CD8-positive, alpha-beta memory T cell (primary cell): ENCODE results near the gene CTRB1. TPM values are rescaled to one million over a fixed set of nuclear protein-coding genes. Genes with fewer than 3 reads are reported as not detected.

Experiments used
- CTCF ChIA-PET: fragments of 350-600 bp; sonication (Branson Sonifier 250); formaldehyde crosslinking; loops from one replicate; lab custom pipeline; 2021; ENCODE audit warnings: antibody characterized with exemption; lab: Charles Lee
- POLR2A ChIA-PET: fragments of 350-600 bp; sonication (Branson Sonifier 250); formaldehyde crosslinking; loops from one replicate; lab custom pipeline; 2021; ENCODE audit warnings: antibody characterized with exemption; lab: Charles Lee
- DNase-seq, 5 donors: peaks; one replicate each; pipeline versions ENCODE4 v3.0.0 to v3.0.0-alpha.2; 2020 to 2022; ENCODE audit warnings: mixed read lengths in 1 of 5
- H3K27ac ChIP-seq: one replicate; pipeline ENCODE4 v1.7.0; 2013; ENCODE audit warnings: low read depth, mild to moderate bottlenecking, low read length, moderate library complexity
- H3K27me3 ChIP-seq: 2 replicates; pipeline ENCODE4 v1.7.0; 2013; ENCODE audit warnings: low read length, mild to moderate bottlenecking; ENCODE audit not compliant: insufficient read depth, poor library complexity, severe bottlenecking
- H3K36me3 ChIP-seq: 2 replicates; pipeline ENCODE4 v1.7.0; 2013; ENCODE audit warnings: mild to moderate bottlenecking, low read length, moderate library complexity; ENCODE audit not compliant: insufficient read depth
- H3K4me1 ChIP-seq: 2 replicates; pipeline ENCODE4 v1.7.0; 2013; ENCODE audit warnings: mild to moderate bottlenecking, low read length, moderate library complexity; ENCODE audit not compliant: insufficient read depth
- H3K4me3 ChIP-seq: 2 replicates; pipeline ENCODE4 v1.7.0; 2013; ENCODE audit warnings: mild to moderate bottlenecking, low read length
- H3K9me3 ChIP-seq: 2 replicates; pipeline ENCODE4 v1.7.0; 2013; ENCODE audit warnings: mild to moderate bottlenecking, low read length
- H3K27ac Mint-ChIP-seq, 8 donors: one replicate each; pipeline ENCODE4 v1.8.0; 2020 to 2021; ENCODE audit warnings: mixed read lengths in 8 of 8, mild to moderate bottlenecking in 6 of 8, inconsistent platforms in 3 of 8, moderate library complexity in 3 of 8
- H3K27me3 Mint-ChIP-seq, 2 donors: one replicate each; pipeline ENCODE4 v1.8.0; 2020 to 2021; ENCODE audit warnings: mixed read lengths in 2 of 2, mild to moderate bottlenecking in 1 of 2, moderate library complexity in 1 of 2
- H3K36me3 Mint-ChIP-seq, 3 donors: one replicate each; pipeline ENCODE4 v1.8.0; 2020 to 2021; ENCODE audit warnings: mixed read lengths in 3 of 3, inconsistent platforms in 1 of 3, mild to moderate bottlenecking in 1 of 3
- H3K4me1 Mint-ChIP-seq, 3 donors: one replicate each; pipeline ENCODE4 v1.8.0; 2020 to 2021; ENCODE audit warnings: mixed read lengths in 3 of 3, inconsistent platforms in 1 of 3, mild to moderate bottlenecking in 1 of 3
- H3K4me3 Mint-ChIP-seq, 7 donors: one replicate each; pipeline ENCODE4 v1.8.0; 2020 to 2021; ENCODE audit warnings: mixed read lengths in 7 of 7, mild to moderate bottlenecking in 6 of 7, moderate library complexity in 4 of 7, inconsistent platforms in 2 of 7
- H3K9me3 Mint-ChIP-seq, 5 donors: one replicate each; pipeline ENCODE4 v1.8.0; 2020 to 2022; ENCODE audit warnings: mixed read lengths in 5 of 5, mild to moderate bottlenecking in 3 of 5, moderate library complexity in 2 of 5, inconsistent platforms in 1 of 5
- polyA plus RNA-seq: library from polyadenylated mRNA; unstranded; fragments of 300-500 nt; fragmentation: Illumina TruSeq; gene quantifications from one replicate; pipeline ENCODE4 v1.2.3, GENCODE V29; 2021
- total RNA-seq, 2 experiments: library from RNA; stranded (reverse); gene quantifications; one replicate each; pipeline ENCODE4 v1.2.3, GENCODE V29; 2021

The CTRB1 gene
- total and polyA plus RNA-seq, 3 experiments from 2014 or later: not detected

GRCh38 chr16:75248142-75248535, 29.4 kb downstream of the CTRB1 start:
- DNase-seq: no peak
- Mint-ChIP-seq H3K9me3 (no peaks in the 10 kb centered on the region), H3K27me3 (peaks cover 21 to 28% of the 10 kb centered on the region in 2 donors), H3K36me3 (no peaks in the 10 kb centered on the region), H3K27ac (peak overlapping the region in 1 of 8 donors; percentile 57), H3K4me1 (peaks cover 0 to 23% (median 7%) of the 10 kb centered on the region in 3 donors), H3K4me3 (no peak overlapping the region)
- no peaks in the 10 kb centered on the region for H3K9me3 ChIP-seq
- POLR2A ChIA-PET: no interaction called here
- H3K27ac ChIP-seq: no peak overlapping the region
- H3K36me3 ChIP-seq: no peaks in the 10 kb centered on the region
- no peak overlapping the region for H3K4me3 ChIP-seq
- no peaks in the 10 kb centered on the region for H3K4me1 ChIP-seq
- CTCF ChIA-PET: interaction anchor here (0.8 to 1.1 kb wide), 2 partner anchors 11 to 49 kb away, joined by 3 read pairs; no protein-coding TSS in a partner anchor
- H3K27me3 ChIP-seq: peaks cover 20% of the 10 kb centered on the region

DNA sequence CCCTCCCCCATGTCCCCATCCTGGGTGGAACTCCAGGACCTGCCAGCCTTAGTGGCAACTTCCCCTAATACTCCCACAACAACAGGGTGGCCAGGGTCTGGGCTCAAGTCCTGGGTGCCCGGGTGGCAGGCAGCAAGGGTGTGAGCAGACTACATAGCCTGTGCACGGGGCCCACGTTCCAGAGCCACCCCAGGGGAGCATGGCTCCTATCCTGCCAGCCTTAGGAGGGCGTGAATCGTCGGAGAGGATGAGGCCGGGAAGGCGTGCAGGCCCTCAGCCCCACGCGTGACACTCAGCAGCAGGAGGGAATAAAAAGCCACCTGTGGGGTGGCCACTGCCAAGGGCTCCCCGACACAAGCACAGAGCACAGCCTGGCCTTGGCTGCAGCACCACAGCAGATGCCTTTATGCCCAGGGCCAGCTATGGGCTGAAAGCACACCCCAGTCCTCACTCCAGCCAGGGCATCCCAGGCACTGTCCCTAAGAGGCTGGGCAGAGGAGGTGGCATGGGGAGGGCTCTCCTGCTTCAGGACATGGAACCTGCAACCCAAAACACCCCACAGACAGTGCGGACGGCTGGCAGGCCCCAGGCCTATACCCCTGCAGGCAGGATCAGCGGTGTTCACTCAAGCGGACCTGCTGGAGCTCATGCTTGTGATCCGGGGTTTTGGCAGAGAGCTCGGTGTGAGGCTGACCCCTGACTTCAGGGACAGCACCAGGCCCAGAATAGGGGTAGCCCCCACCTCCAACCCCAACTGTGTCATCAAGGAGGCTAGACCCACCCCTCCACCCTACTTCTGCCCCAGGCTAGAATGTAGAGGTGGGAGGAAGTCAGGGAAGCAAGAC, 30.0 kb downstream of the CTRB1 start:
- POLR2A ChIA-PET: no interaction called here
- Histone ChIP-seq H3K9me3 (no peaks in the 10 kb centered on the region), H3K4me3 (no peak overlapping the region), H3K4me1 (no peaks in the 10 kb centered on the region), H3K36me3 (no peaks in the 10 kb centered on the region), H3K27ac (no peak overlapping the region), H3K27me3 (peaks cover 21% of the 10 kb centered on the region)
- H3K4me3 Mint-ChIP-seq: peak overlapping the region in 1 of 7 donors; percentile 34
- H3K36me3 Mint-ChIP-seq: no peaks in the 10 kb centered on the region
- peaks cover 23 to 34% of the 10 kb centered on the region in 2 donors for H3K27me3 Mint-ChIP-seq
- no peaks in the 10 kb centered on the region for H3K9me3 Mint-ChIP-seq
- DNase-seq: no peak
- H3K27ac Mint-ChIP-seq: no peak overlapping the region
- CTCF ChIA-PET: interaction anchor here (1.1 kb wide), 1 partner anchor 50 kb away, joined by 3 read pairs; no protein-coding TSS in a partner anchor
- H3K4me1 Mint-ChIP-seq: peaks cover 0 to 19% (median 7%) of the 10 kb centered on the region in 3 donors

DNA sequence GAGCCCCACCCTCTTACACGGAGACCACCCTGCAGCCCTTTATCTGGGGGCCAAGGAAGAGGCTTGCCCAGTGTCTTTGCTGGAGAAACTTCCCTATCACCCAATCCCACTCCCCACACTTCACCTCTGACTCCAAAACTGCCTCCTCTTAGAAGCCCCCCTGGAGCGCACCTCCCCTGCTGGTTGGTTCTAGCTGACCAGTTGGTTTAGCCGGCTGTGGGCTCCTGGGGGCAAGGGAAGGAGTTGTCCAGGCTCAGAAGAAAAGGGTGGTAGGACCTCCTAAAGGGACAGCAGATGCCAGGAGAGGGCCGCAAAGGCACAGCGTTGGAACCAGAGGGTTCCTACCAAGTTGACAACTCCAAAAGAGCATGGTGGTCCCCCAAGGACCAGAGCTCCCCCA, 30.7 kb downstream of the CTRB1 start:
- DNase-seq: no peak
- Histone ChIP-seq H3K27me3 (peaks cover 25% of the 10 kb centered on the region), H3K36me3 (no peaks in the 10 kb centered on the region), H3K4me1 (no peaks in the 10 kb centered on the region), H3K27ac (no peak overlapping the region), H3K9me3 (no peaks in the 10 kb centered on the region), H3K4me3 (no peak overlapping the region)
- ChIA-PET POLR2A (no interaction called here), CTCF (no interaction called here)
- H3K36me3 Mint-ChIP-seq: no peaks in the 10 kb centered on the region
- H3K27ac Mint-ChIP-seq: no peak overlapping the region
- H3K9me3 Mint-ChIP-seq: no peaks in the 10 kb centered on the region
- H3K4me3 Mint-ChIP-seq: peak overlapping the region in 1 of 7 donors; percentile 26
- peaks cover 26 to 38% of the 10 kb centered on the region in 2 donors for H3K27me3 Mint-ChIP-seq
- peaks cover 0 to 19% (median 7%) of the 10 kb centered on the region in 3 donors for H3K4me1 Mint-ChIP-seq

- no peak overlapping the region for H3K27ac Mint-ChIP-seq
- H3K4me1 ChIP-seq: no peaks in the 10 kb centered on the region
- DNase-seq: no peak
- peaks cover 0 to 19% (median 7%) of the 10 kb centered on the region in 3 donors for H3K4me1 Mint-ChIP-seq
- H3K9me3 ChIP-seq: no peaks in the 10 kb centered on the region
- CTCF ChIA-PET: no interaction called here
- H3K36me3 ChIP-seq: no peaks in the 10 kb centered on the region
- peaks cover 33 to 45% of the 10 kb centered on the region in 2 donors for H3K27me3 Mint-ChIP-seq
- H3K4me3 Mint-ChIP-seq: peak overlapping the region in 6 of 7 donors; percentile 16 to 78 (median 46)
- H3K4me3 ChIP-seq: no peak overlapping the region
- no peak overlapping the region for H3K27ac ChIP-seq
- no peaks in the 10 kb centered on the region for H3K9me3 Mint-ChIP-seq
- peaks cover 25% of the 10 kb centered on the region for H3K27me3 ChIP-seq
- no peaks in the 10 kb centered on the region for H3K36me3 Mint-ChIP-seq
- POLR2A ChIA-PET: interaction anchor here (0.6 kb wide), 1 partner anchor 534 kb away, joined by 3 read pairs; no protein-coding TSS in a partner anchor
These were observed 31.5 kb downstream of the CTRB1 start for GRCh38 chr16:75250089-75250808.

DNA sequence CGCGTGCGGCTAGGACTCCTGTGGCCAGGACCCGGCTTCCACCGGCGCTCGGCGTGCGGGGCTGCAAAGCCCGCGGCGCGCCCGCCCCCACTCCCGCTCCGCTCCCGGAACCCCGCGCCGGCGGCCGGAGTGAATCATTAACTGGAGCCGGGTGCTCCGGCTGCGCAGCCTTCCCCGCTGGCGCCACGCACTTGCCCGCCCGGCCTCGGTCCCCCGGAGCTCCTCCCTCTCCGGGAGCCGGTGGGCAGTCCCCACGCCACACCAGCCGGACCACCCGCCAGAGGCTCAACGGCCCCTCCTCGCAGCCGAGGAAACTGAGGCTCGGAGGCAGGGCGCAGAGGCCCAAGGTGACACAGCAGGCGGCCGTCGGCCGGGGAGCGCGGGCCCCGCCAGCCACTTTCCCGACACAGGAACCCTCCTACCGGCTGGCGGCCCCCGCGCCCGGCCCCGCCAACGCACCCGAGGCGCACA, 32.1 kb downstream of the CTRB1 start:
- H3K36me3 Mint-ChIP-seq: no peaks in the 10 kb centered on the region
- H3K4me3 ChIP-seq: no peak overlapping the region
- no peak overlapping the region for H3K27ac Mint-ChIP-seq
- H3K27me3 Mint-ChIP-seq: peaks cover 34 to 45% of the 10 kb centered on the region in 2 donors
- no peaks in the 10 kb centered on the region for H3K9me3 Mint-ChIP-seq
- no peaks in the 10 kb centered on the region for H3K9me3 ChIP-seq
- H3K36me3 ChIP-seq: no peaks in the 10 kb centered on the region
- no peak for DNase-seq
- peak overlapping the region in 1 of 7 donors; percentile 54 for H3K4me3 Mint-ChIP-seq
- peaks cover 0 to 19% (median 7%) of the 10 kb centered on the region in 3 donors for H3K4me1 Mint-ChIP-seq
- H3K4me1 ChIP-seq: no peaks in the 10 kb centered on the region
- no peak overlapping the region for H3K27ac ChIP-seq
- POLR2A ChIA-PET: no interaction called here
- CTCF ChIA-PET: no interaction called here
- H3K27me3 ChIP-seq: peaks cover 25% of the 10 kb centered on the region

DNA sequence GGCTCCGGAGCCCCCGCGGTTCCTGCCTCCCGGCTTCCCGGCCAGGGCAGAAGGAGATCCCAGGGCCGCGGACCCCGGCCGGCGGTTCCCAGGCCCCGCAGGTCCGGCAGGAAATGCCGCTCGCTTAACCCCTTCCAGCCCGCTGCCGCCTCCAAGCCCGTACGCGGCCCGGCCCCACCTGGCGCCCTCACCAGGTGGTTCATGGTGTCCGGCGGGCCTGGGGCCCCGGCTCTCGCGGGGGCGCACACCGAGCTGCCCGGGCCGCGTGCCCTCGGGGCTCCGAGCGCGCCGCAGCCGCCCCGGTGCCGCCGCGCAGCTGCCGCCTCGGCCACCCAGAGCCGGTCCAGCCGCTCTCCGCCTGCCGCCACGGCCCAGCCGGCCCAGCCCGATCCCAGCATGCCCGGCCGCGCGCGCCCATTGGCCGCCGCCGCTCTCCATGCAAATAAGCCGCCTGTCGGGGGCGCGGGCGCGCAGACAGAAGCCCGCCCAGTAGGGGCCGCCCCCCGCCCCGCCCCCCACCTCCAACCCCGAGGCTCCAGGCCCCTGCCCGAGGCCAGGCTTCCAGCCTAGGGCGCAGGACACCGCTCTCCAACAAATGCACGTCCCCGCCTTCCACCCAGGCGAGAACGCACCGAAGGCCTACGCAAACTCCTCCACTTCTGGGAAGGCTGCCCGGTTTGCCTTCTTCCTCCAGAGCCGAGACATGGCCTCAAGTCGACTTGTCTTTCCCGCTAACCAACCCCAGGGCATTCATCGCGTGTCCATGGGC, 32.7 kb downstream of the CTRB1 start, which contains the start of gene BCAR1:
Gene BCAR1 (minus strand): TSS at position 345 of the 769 bp plus-strand sequence. CDS start 142 bp downstream, at position 203.
- Mint-ChIP-seq H3K36me3 (no peaks in the 10 kb centered on the region), H3K27me3 (peaks cover 35 to 45% of the 10 kb centered on the region in 2 donors), H3K4me3 (peak within 1 kb of the TSS; percentile 27 to 77 (median 65)), H3K27ac (no peak within 1 kb of the TSS), H3K9me3 (no peaks in the 10 kb centered on the region), H3K4me1 (peaks cover 0 to 19% (median 7%) of the 10 kb centered on the region in 3 donors)
- no peaks in the 10 kb centered on the region for H3K4me1 ChIP-seq
- DNase-seq: no peak
- H3K36me3 ChIP-seq: no peaks in the 10 kb centered on the region
- ChIA-PET CTCF (no interaction called here), POLR2A (no interaction called here)
- peaks cover 25% of the 10 kb centered on the region for H3K27me3 ChIP-seq
- no peak within 1 kb of the TSS for H3K27ac ChIP-seq
- H3K9me3 ChIP-seq: no peaks in the 10 kb centered on the region
- no peak within 1 kb of the TSS for H3K4me3 ChIP-seq

DNA sequence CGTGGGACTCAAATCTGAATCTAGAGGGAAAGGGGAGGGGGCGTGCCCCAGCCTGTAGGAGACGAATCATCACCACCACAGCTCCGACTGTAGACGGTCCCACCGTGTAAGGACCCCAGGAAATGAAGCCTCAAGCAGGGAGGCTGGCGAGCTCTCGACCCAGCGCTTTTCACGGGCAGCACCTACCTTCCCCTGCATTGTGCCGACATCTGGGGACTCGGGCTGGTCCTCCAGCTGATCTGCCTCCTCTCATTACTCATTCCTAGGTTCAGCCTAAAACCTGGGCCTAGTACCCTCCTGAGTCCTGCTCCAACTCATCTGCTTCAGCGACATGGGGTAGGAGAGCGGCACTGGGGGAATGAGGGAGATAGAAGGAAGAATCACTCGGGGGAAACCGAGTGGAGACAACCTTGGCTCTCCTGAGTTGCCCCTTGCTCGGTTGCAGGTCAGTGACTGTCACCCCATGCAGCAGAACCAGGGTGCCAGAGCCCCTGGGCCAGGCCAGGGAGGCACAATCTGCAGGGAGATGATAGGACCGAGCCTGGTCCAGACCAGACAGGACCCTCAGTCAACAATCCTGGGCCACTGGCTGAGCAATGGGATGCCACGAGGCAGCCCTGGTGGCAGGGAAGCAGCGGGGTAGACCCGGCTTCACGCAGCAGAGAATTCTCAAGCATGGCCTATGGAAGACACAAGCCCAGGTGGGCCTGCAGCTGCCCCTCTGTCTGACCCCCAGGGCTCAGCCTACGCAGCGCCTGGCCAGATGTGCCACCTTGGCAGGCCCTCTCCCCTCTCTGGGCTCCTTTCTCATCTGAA, 33.5 kb downstream of the CTRB1 start:
- H3K9me3 ChIP-seq: no peaks in the 10 kb centered on the region
- peaks cover 35 to 52% of the 10 kb centered on the region in 2 donors for H3K27me3 Mint-ChIP-seq
- CTCF ChIA-PET: no interaction called here
- no peaks in the 10 kb centered on the region for H3K36me3 Mint-ChIP-seq
- H3K36me3 ChIP-seq: no peaks in the 10 kb centered on the region
- no peak overlapping the region for H3K27ac Mint-ChIP-seq
- no peak for DNase-seq
- H3K4me3 Mint-ChIP-seq: peak overlapping the region; percentile 27 to 77 (median 65)
- no peaks in the 10 kb centered on the region for H3K9me3 Mint-ChIP-seq
- no peak overlapping the region for H3K4me3 ChIP-seq
- H3K4me1 Mint-ChIP-seq: peaks cover 0 to 19% (median 7%) of the 10 kb centered on the region in 3 donors
- H3K27ac ChIP-seq: no peak overlapping the region
- POLR2A ChIA-PET: no interaction called here
- peaks cover 25% of the 10 kb centered on the region for H3K27me3 ChIP-seq
- H3K4me1 ChIP-seq: no peaks in the 10 kb centered on the region
